HCT116 (cell line): ENCODE results near the gene PIPOX. TPM values are rescaled to one million over a fixed set of nuclear protein-coding genes. Genes with fewer than 3 reads are reported as not detected.

ENCODE experiments used
- ATAC-seq: fragments of 200-7000 bp; cut with Tn5 transposase; 2 replicates; pipeline ENCODE4 v1.9.1; 2020; ENCODE audit warnings: mild to moderate bottlenecking, moderate library complexity
- BruUV-seq: library from RNA; stranded (reverse); fragments of 400-500 nt; replicated peaks from 2 replicates; lab custom pipeline; 2021; lab: Mats Ljungman, UMichigan
- CTCF ChIA-PET: fragments of 300-600 bp; sonication (Branson Sonifier 250); formaldehyde crosslinking; loops from one replicate; lab custom pipeline; 2021; ENCODE audit warnings: antibody characterized with exemption; lab: Charles Lee
- POLR2A ChIA-PET: fragments of 300-600, 350-600 bp; sonication (Branson Sonifier 250); formaldehyde crosslinking; loops from one replicate; lab custom pipeline; 2021; ENCODE audit warnings: antibody characterized with exemption; lab: Charles Lee
- RAD21 ChIA-PET, 2 experiments: fragments of 300-600 bp; sonication (Branson Sonifier 250); formaldehyde crosslinking; loops; one replicate each; lab custom pipeline; 2023; ENCODE audit warnings: low total read pairs in 2 of 2; ENCODE audit not compliant: uncharacterized antibody in 2 of 2, unreplicated experiment in 2 of 2, low non-redundant PET in 1 of 2; lab: Charles Lee
- DNase-seq: peaks from one replicate; pipeline ENCODE4 v3.0.0-alpha.2; 2010; ENCODE audit warnings: low read depth, low spot score
- H2AFZ ChIP-seq: fragments of 200-600 bp; shearing (Covaris generic), sonication (generic); 2 replicates; pipeline ENCODE4 v1.6.1; 2017; ENCODE audit warnings: low read depth, mixed run types, mixed read lengths, antibody characterized with exemption, low read length; ENCODE audit not compliant: poor library complexity, severe bottlenecking
- H3K27ac ChIP-seq: 2 replicates; pipeline ENCODE4 v1.5.1; 2012; ENCODE audit warnings: low read depth, low read length
- H3K27me3 ChIP-seq: fragments of 200-600 bp; sonication (generic); 2 replicates; pipeline ENCODE4 v1.6.1; 2016; ENCODE audit warnings: mixed run types, low read length, mixed read lengths; ENCODE audit not compliant: insufficient read depth
- H3K36me3 ChIP-seq, 2 experiments: fragments of 200-500 bp in 1 of 2; fragments of 200-600 bp in 1 of 2; sonication (Bioruptor generic) in 1 of 2; sonication (generic) in 1 of 2; 2 replicates each; pipeline versions ENCODE4 v1.5.1 to v1.6.1; 2014 to 2016; ENCODE audit warnings: low read length in 2 of 2, inconsistent platforms in 1 of 2, mixed read lengths in 1 of 2, mixed run types in 1 of 2; ENCODE audit not compliant: insufficient read depth in 2 of 2, control insufficient read depth in 1 of 2
- H3K4me1 ChIP-seq, 2 experiments: fragments of 200-600 bp in 1 of 2; sonication (generic) in 1 of 2; 2 replicates each; pipeline versions ENCODE4 v1.5.1 to v1.6.1; 2012 to 2017; ENCODE audit warnings: low read length in 2 of 2, inconsistent platforms in 1 of 2, mild to moderate bottlenecking in 1 of 2, mixed read lengths in 1 of 2, mixed run types in 1 of 2, moderate library complexity in 1 of 2; ENCODE audit not compliant: insufficient read depth in 2 of 2, control insufficient read depth in 1 of 2
- H3K4me2 ChIP-seq: fragments of 200-600 bp; sonication (generic); 2 replicates; pipeline ENCODE4 v1.6.1; 2017; ENCODE audit warnings: mixed run types, low read length, mixed read lengths
- H3K4me3 ChIP-seq, 2 experiments: fragments of 200-600 bp in 1 of 2; sonication (generic) in 1 of 2; replicated peaks in 1 of 2; 2 replicates each; pipeline ENCODE4 v1.5.1; 2011 to 2016; ENCODE audit warnings: low read length in 2 of 2, control low read depth in 1 of 2, low read depth in 1 of 2, mild to moderate bottlenecking in 1 of 2, mixed read lengths in 1 of 2, mixed run types in 1 of 2
- H3K79me2 ChIP-seq: fragments of 200-600 bp; sonication (generic); 2 replicates; pipeline ENCODE4 v1.6.1; 2017; ENCODE audit warnings: mild to moderate bottlenecking, mixed run types, low read length, moderate library complexity, mixed read lengths; ENCODE audit not compliant: insufficient read depth
- H3K9ac ChIP-seq: fragments of 200-600 bp; sonication (generic); 2 replicates; pipeline ENCODE4 v1.6.1; 2016; ENCODE audit warnings: low read length, mixed read lengths
- H3K9me2 ChIP-seq: fragments of 200-600 bp; sonication (generic), shearing (Covaris generic); 2 replicates; pipeline ENCODE4 v1.6.1; 2017; ENCODE audit warnings: mixed run types, mild to moderate bottlenecking, moderate library complexity; ENCODE audit not compliant: insufficient read depth
- H3K9me3 ChIP-seq, 2 experiments: fragments of 200-500 bp in 1 of 2; fragments of 200-600 bp in 1 of 2; sonication (Bioruptor generic) in 1 of 2; sonication (generic) in 1 of 2; 2 replicates each; pipeline ENCODE4 v1.6.1; 2014 to 2017; ENCODE audit warnings: low read length in 2 of 2, mixed read lengths in 2 of 2, inconsistent platforms in 1 of 2, low read depth in 1 of 2, mild to moderate bottlenecking in 1 of 2, mixed run types in 1 of 2, moderate library complexity in 1 of 2; ENCODE audit not compliant: control insufficient read depth in 1 of 2, insufficient read depth in 1 of 2
- H4K20me1 ChIP-seq: fragments of 200-600 bp; sonication (generic), shearing (Covaris generic); 2 replicates; pipeline ENCODE4 v1.6.1; 2017; ENCODE audit warnings: mixed run types, mild to moderate bottlenecking, moderate library complexity; ENCODE audit not compliant: insufficient read depth
- ATF3 ChIP-seq: IDR thresholded peaks from 2 replicates; pipeline ENCODE4 v1.6.1; 2012
- CBX3 ChIP-seq: IDR thresholded peaks from 2 replicates; pipeline ENCODE4 v1.6.1; 2012; ENCODE audit warnings: low read depth
- EGR1 ChIP-seq: IDR thresholded peaks from 2 replicates; pipeline ENCODE4 v1.6.1; 2012; ENCODE audit warnings: low read depth
- EZH2 ChIP-seq: fragments of 200-600 bp; sonication (generic); IDR thresholded peaks from 2 replicates; pipeline ENCODE4 v1.6.1; 2017; ENCODE audit warnings: antibody characterized with exemption, mixed run types
- FOSL1 ChIP-seq: IDR thresholded peaks from 2 replicates; pipeline ENCODE4 v1.6.1; 2012; ENCODE audit warnings: low read depth
- REST ChIP-seq: IDR thresholded peaks from 2 replicates; pipeline ENCODE4 v1.6.1; 2012; ENCODE audit warnings: low read depth
- SP1 ChIP-seq: IDR thresholded peaks from 2 replicates; pipeline ENCODE4 v1.6.1; 2012; ENCODE audit warnings: low read depth
- ZNF274 ChIP-seq: fragments of 200-500 bp; sonication (Bioruptor generic); IDR thresholded peaks from 2 replicates; pipeline ENCODE4 v1.6.1; 2014; ENCODE audit warnings: mild to moderate bottlenecking, low read depth, low read length, inconsistent platforms
- intact Hi-C: fragments of 100-400 bp; cut with micrococcal nuclease; formaldehyde crosslinking; loops from 2 replicates; pipeline ENCODE4 v1.10.0; 2022
- total RNA-seq: library from RNA; stranded (reverse); gene quantifications from one replicate; pipeline ENCODE4 v1.2.1, GENCODE V29; 2021; ENCODE audit not compliant: unreplicated experiment

Gene PIPOX
- total RNA-seq, 1 experiment from 2014 or later = 1.8 TPM

- POLR2A ChIA-PET = no interaction called here
- BruUV-seq = no TSS peak
- Histone ChIP-seq H3K9ac (no peak overlapping the region), H3K9me2 (no peaks in the 10 kb centered on the region), H3K27ac (no peak overlapping the region), H3K9me3 (no peaks in the 10 kb centered on the region), H3K4me3 (no peak overlapping the region), H3K36me3 (no peaks in the 10 kb centered on the region), H4K20me1 (no peaks in the 10 kb centered on the region), H3K4me2 (no peak overlapping the region), H3K27me3 (peaks cover 55% of the 10 kb centered on the region; the same call in 1 of the 2 replicates), H3K4me1 (peaks cover 0 to 11% of the 10 kb centered on the region in 2 experiments; a peak in 2 of 4 replicates), H3K79me2 (no peaks in the 10 kb centered on the region), H2AFZ (no peak overlapping the region)
- ATAC-seq (no peak), DNase-seq (no peak)
- RAD21 ChIA-PET = no interaction called here
- intact Hi-C loops = no loop called here
- TF ChIP-seq ATF3 (no peak), REST (peak; percentile 68)
- CTCF ChIA-PET = no interaction called here
These were observed 38.8 kb upstream of the PIPOX start for GRCh38 chr17:29004081-29004692.

GRCh38 chr17:29005936-29006511, 36.9 kb upstream of the PIPOX start, which contains the start of gene SEZ6:
SEZ6 (minus strand) TSS chr17:29006033; CDS start chr17:29005869, 164 bp downstream.
- H3K4me2 ChIP-seq = no peak within 1 kb of the TSS
- H3K9ac ChIP-seq = no peak within 1 kb of the TSS
- H3K4me1 ChIP-seq = peaks cover 0 to 11% of the 10 kb centered on the region in 2 experiments; a peak in 2 of 4 replicates
- DNase-seq = peak; percentile 8
- ChIA-PET CTCF (no interaction called here), RAD21 (no interaction called here), POLR2A (no interaction called here)
- H3K9me3 ChIP-seq = no peaks in the 10 kb centered on the region
- no peak within 1 kb of the TSS for H2AFZ ChIP-seq
- no peaks in the 10 kb centered on the region for H4K20me1 ChIP-seq
- H3K79me2 ChIP-seq = no peaks in the 10 kb centered on the region
- intact Hi-C loops = no loop called here
- H3K4me3 ChIP-seq = no peak within 1 kb of the TSS
- TF ChIP-seq SP1 = no peak
- TF ChIP-seq EGR1 = 0 out of 2 replicates have a peak, but pooled peaks have one; percentile 33
- no peak for TF ChIP-seq FOSL1
- TF ChIP-seq CBX3 = 0 out of 2 replicates have a peak, but pooled peaks have one; percentile 32
- TF ChIP-seq EZH2 = no peak
- no peak for TF ChIP-seq ZNF274
- TF ChIP-seq REST = peak; percentile 84
- H3K27ac ChIP-seq = no peak within 1 kb of the TSS
- peak; percentile 83 for ATAC-seq
- no peaks in the 10 kb centered on the region for H3K9me2 ChIP-seq
- H3K27me3 ChIP-seq = peaks cover 66% of the 10 kb centered on the region
- H3K36me3 ChIP-seq = no peaks in the 10 kb centered on the region
- BruUV-seq = no TSS peak
